Prostate gland (tissue), 2 donors: Measurements from ENCODE around the gene ABCB11. TPM values are rescaled to one million over a fixed set of nuclear protein-coding genes. Genes with fewer than 3 reads are reported as not detected.

ENCODE experiments used
- DNase-seq: peaks from one replicate; pipeline ENCODE4 v3.0.0-alpha.2; 2019; ENCODE audit warnings: low spot score
- H3K27ac ChIP-seq, 2 donors: fragments of 200-600 bp; sonication (generic); 2 replicates each; pipeline ENCODE4 v1.5.1; 2017 to 2019
- H3K27me3 ChIP-seq: fragments of 200-600 bp; sonication (generic); replicated peaks from 2 replicates; pipeline ENCODE4 v1.5.1; 2019; ENCODE audit not compliant: insufficient read depth
- H3K36me3 ChIP-seq, 2 donors: fragments of 200-600 bp; sonication (generic); 1 replicate in 1 of 2; 2 replicates in 1 of 2; pipeline versions ENCODE4 v1.5.1 to v1.8.1; 2017 to 2019
- H3K4me1 ChIP-seq: fragments of 200-600 bp; sonication (generic); replicated peaks from 2 replicates; pipeline ENCODE4 v1.5.1; 2019
- H3K4me3 ChIP-seq, 2 donors: fragments of 200-600 bp; sonication (generic); 2 replicates each; pipeline ENCODE4 v1.5.1; 2017 to 2019
- H3K9me3 ChIP-seq: fragments of 200-600 bp; sonication (generic); 2 replicates; pipeline ENCODE4 v1.5.1; 2017
- POLR2A ChIP-seq: fragments of 450-650 bp; IDR thresholded peaks from one replicate; pipeline ENCODE4 v1.6.1; 2016; ENCODE audit warnings: antibody characterized with exemption, mild to moderate bottlenecking
- POLR2AphosphoS5 ChIP-seq: sonication (generic); formaldehyde crosslinking; IDR thresholded peaks from one replicate; pipeline ENCODE4 v1.6.1; 2017; ENCODE audit warnings: antibody characterized with exemption
- WGBS: methylation state at CpG from one replicate; pipeline ENCODE4 v1.1.5; 2018; 5-methylcytosine and 5-hydroxymethylcytosine counted together
- intact Hi-C: fragments of 100-400 bp; cut with DNase I; formaldehyde crosslinking; loops from one replicate; pipeline ENCODE4 v1.14.2; 2022
- total RNA-seq, 2 donors: library from RNA; depleted of rRNA; stranded (reverse); fragments of >200 nt; gene quantifications; one replicate each; pipeline ENCODE4 v1.1.0, GENCODE V29; 2016
- TF ChIP-seq, protein P1 (sequence below), 4 experiments: fragments of 200-600 bp in 2 of 4; fragments of 450-650 bp in 2 of 4; sonication (generic) in 2 of 4; IDR thresholded peaks; 1 replicate in 3 of 4; 2 replicates in 1 of 4; pipeline ENCODE4 v1.5.1; 2016 to 2019; ENCODE audit warnings: antibody characterized with exemption in 4 of 4, mild to moderate bottlenecking in 2 of 4, moderate library complexity in 2 of 4

Gene ABCB11
- total RNA-seq, 2 donors from 2014 or later, result 1.2 TPM; not detected in 1

DNA sequence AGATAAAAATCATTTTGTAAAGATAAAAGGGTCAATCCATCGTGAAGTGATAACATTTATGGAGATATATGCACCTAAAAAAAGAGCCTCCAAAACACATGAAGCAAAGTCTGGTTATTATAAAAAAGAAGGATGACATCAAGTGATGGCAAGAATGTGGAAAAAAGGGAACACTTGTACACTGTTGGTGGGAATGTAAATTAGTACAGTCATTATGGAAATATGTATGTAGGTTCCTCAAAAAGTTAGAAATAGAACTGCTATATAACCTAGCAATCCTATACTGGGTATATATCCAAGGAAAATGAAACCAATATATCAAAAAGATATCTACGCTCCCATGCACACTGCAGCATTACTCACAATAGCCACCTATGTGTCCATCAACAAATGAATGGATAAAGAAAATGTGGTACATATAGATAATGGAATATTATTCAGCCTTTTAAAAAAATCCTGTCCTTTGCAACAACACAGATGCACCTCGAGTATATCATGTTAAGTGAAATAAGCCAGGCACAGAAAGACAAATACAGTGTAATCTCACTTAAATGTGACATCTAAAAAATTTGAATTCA is 28.9 kb downstream of the ABCB11 start:
- Histone ChIP-seq H3K4me1 (no peaks in the 10 kb centered on the region), H3K9me3 (no peaks in the 10 kb centered on the region), H3K4me3 (no peak overlapping the region), H3K36me3 (no peaks in the 10 kb centered on the region), H3K27me3 (no peaks in the 10 kb centered on the region), H3K27ac (no peak overlapping the region)
- TF ChIP-seq, protein P1, sequence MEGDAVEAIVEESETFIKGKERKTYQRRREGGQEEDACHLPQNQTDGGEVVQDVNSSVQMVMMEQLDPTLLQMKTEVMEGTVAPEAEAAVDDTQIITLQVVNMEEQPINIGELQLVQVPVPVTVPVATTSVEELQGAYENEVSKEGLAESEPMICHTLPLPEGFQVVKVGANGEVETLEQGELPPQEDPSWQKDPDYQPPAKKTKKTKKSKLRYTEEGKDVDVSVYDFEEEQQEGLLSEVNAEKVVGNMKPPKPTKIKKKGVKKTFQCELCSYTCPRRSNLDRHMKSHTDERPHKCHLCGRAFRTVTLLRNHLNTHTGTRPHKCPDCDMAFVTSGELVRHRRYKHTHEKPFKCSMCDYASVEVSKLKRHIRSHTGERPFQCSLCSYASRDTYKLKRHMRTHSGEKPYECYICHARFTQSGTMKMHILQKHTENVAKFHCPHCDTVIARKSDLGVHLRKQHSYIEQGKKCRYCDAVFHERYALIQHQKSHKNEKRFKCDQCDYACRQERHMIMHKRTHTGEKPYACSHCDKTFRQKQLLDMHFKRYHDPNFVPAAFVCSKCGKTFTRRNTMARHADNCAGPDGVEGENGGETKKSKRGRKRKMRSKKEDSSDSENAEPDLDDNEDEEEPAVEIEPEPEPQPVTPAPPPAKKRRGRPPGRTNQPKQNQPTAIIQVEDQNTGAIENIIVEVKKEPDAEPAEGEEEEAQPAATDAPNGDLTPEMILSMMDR (IDR thresholded peaks at IDR 0.05), result no peak
- no peak for TF ChIP-seq POLR2AphosphoS5
- no peak for TF ChIP-seq POLR2A
- intact Hi-C loops, result no loop called here
- WGBS, result 77% methylated on average over 3 of the region's 3 CpGs
- DNase-seq, result no peak

DNA sequence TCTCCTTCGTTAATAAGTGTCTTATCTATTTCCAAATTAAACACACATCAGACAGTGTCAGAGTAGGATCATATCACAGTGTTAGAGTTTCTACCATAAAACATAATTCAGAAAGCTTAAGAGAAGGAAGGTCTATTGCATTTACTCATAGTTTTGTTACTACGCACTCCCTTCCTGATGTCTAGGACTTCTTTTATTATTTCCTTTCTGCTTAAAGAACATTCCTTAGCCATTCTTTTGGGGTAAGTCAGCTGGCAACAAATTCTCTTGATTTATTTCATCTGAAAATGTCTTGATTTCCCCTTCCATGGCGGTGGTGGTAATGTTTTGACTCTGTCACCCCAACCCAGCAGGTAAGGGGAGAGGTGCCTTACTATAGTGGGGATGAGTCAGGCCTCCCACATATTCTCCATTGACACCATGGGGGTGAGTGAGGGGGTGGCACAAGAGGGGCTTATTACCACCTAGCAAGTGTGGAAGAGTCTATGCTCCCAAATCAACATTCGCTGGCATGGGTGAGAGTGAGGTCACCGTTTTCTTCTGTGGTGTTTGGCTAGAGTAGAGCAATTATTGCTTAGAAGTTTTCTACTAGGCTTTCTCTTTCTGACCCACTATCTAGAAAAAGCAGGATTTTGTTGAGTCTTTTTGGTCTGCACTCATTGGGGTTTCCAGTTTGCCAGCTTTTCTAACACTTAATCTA is 29.9 kb downstream of the ABCB11 start:
- Histone ChIP-seq H3K9me3 (no peaks in the 10 kb centered on the region), H3K36me3 (no peaks in the 10 kb centered on the region), H3K4me3 (no peak overlapping the region), H3K27ac (no peak overlapping the region), H3K4me1 (no peaks in the 10 kb centered on the region), H3K27me3 (no peaks in the 10 kb centered on the region)
- DNase-seq, result no peak
- no peak for TF ChIP-seq POLR2AphosphoS5
- TF ChIP-seq, protein P1 (IDR thresholded peaks at IDR 0.05), result no peak
- no peak for TF ChIP-seq POLR2A
- 89% methylated on average over 5 of the region's 5 CpGs for WGBS
- intact Hi-C loops, result no loop called here

DNA sequence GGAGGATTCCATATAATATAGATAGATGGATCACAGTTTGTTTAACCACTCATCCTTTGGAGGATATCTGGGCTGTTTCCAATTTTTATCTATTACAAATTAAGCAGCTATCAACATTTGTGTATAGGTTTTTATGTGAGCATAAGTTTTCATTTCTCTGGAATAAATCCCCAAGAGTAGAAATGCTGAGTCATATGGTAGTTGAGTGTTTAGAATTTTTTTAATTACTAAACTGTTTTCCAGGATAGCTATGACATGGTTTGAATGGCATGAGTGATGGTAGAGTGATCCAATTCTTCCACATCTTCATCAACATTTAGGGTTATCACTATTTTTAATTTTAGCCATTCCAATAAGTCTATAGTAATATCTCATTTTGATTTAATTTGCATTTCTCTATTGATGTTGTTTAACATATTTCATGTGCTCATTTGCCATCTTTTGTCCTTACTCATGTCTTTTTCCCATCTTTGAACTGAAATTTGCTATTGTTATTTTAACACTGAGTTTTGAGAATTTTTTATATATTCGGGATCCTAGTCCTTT is 31.4 kb downstream of the ABCB11 start:
- H3K27me3 ChIP-seq, result no peaks in the 10 kb centered on the region
- no peak for TF ChIP-seq POLR2A
- TF ChIP-seq, protein P1 (IDR thresholded peaks at IDR 0.05), result no peak
- TF ChIP-seq POLR2AphosphoS5, result no peak
- WGBS, result 100% methylated on average over 1 of the region's 1 CpG
- H3K4me3 ChIP-seq, result no peak overlapping the region
- H3K4me1 ChIP-seq, result no peaks in the 10 kb centered on the region
- intact Hi-C loops, result no loop called here
- H3K9me3 ChIP-seq, result no peaks in the 10 kb centered on the region
- H3K36me3 ChIP-seq, result no peaks in the 10 kb centered on the region
- H3K27ac ChIP-seq, result no peak overlapping the region
- no peak for DNase-seq

DNA sequence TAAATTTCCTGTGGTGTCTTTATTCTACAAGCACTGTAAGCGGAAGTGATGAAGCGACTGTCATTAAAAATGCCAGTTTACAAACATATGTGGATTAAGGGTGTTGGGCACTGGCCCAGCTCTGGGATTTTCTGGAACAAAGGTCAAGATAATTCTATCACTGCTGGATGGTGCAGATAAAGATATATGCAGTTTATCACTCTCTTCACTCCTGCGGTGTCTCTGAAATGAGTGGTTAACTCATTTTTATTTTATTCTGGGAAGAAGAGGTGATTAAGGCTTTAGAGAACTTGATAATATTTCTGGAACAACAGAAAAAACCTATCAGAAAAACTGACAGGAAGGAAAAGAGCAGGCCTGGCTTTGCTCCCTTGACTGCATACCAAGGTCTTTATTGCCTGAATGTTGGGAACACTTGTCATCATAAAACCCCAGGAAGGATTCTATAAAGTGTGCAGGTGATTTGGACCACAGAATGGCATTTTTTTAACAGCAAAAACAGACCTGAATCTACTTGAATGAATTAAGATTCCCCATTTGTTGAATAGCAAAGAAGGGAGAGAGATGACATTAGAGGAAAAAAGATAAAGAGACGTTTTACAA is 32.4 kb downstream of the ABCB11 start:
- H3K9me3 ChIP-seq, result no peaks in the 10 kb centered on the region
- DNase-seq, result peak; percentile 44
- H3K36me3 ChIP-seq, result no peaks in the 10 kb centered on the region
- H3K4me3 ChIP-seq, result no peak overlapping the region
- H3K4me1 ChIP-seq, result no peaks in the 10 kb centered on the region
- peak; percentile 66 for TF ChIP-seq POLR2AphosphoS5
- TF ChIP-seq POLR2A, result no peak
- TF ChIP-seq, protein P1 (IDR thresholded peaks at IDR 0.05), result no peak
- no peak overlapping the region for H3K27ac ChIP-seq
- H3K27me3 ChIP-seq, result no peaks in the 10 kb centered on the region
- intact Hi-C loops, result no loop called here
- WGBS, result 51% methylated on average over 4 of the region's 4 CpGs
